GM12878 (cell line): ENCODE results near the gene MIOS. TPM values are rescaled to one million over a fixed set of nuclear protein-coding genes. Genes with fewer than 3 reads are reported as not detected.
A peak's percentile ranks its signal among the peaks of the same experiment; 100 is the strongest.

ENCODE experiments used
- ATAC-seq: fragments of 200-7000 bp; cut with Tn5 transposase; 3 replicates; pipeline ENCODE4 v1.9.1; 2020; ENCODE audit warnings: mild to moderate bottlenecking, moderate library complexity
- BruUV-seq: library from RNA; stranded (reverse); fragments of 400-500 nt; replicated peaks from 2 replicates; lab custom pipeline; 2021; lab: Mats Ljungman, UMichigan
- CTCF ChIA-PET: fragments of 300-600 bp; sonication (Branson Sonifier 250); formaldehyde crosslinking; extraction: SDS; loops from one replicate; lab custom pipeline; 2021; ENCODE audit warnings: inconsistent platforms; lab: Yijun Ruan, JAX
- POLR2A ChIA-PET: fragments of 350-600 bp; formaldehyde crosslinking; extraction: SDS; loops from one replicate; lab custom pipeline; 2021; ENCODE audit warnings: inconsistent platforms; lab: Charles Lee
- RAD21 ChIA-PET: fragments of 300-600 bp; sonication (Branson Sonifier 250); formaldehyde crosslinking; loops from one replicate; lab custom pipeline; 2023; ENCODE audit warnings: antibody characterized with exemption; ENCODE audit not compliant: unreplicated experiment; lab: Charles Lee
- SMC1A ChIA-PET: fragments of 300-600 bp; sonication (Branson Sonifier 250); formaldehyde crosslinking; loops from one replicate; lab custom pipeline; 2023; ENCODE audit not compliant: unreplicated experiment, uncharacterized antibody; lab: Charles Lee
- DNase-seq: peaks from one replicate; pipeline ENCODE4 v3.0.0-alpha.2; 2011; ENCODE audit warnings: low read depth, low spot score
- FAIRE-seq: peaks from 3 replicates; lab custom pipeline; 2011; peaks lifted over from hg19 to GRCh38; lab: Jason Lieb, UNC
- H2AFZ ChIP-seq: 2 replicates; pipeline ENCODE4 v1.6.0; 2011; ENCODE audit warnings: low read depth, low read length, control low read depth; ENCODE audit not compliant: control insufficient read depth
- H3K27ac ChIP-seq: 2 replicates; pipeline ENCODE4 v1.5.1; 2011; ENCODE audit warnings: control low read depth; ENCODE audit not compliant: control insufficient read depth, insufficient read depth
- H3K27me3 ChIP-seq, 2 experiments: replicated peaks in 1 of 2; 2 replicates each; pipeline versions ENCODE4 v1.6.0 to v1.6.1; 2011; ENCODE audit warnings: low read length in 1 of 2; ENCODE audit not compliant: control insufficient read depth in 2 of 2, insufficient read depth in 2 of 2
- H3K36me3 ChIP-seq, 2 experiments: 2 replicates each; pipeline ENCODE4 v1.5.1; 2011; ENCODE audit warnings: low read length in 1 of 2; ENCODE audit not compliant: control insufficient read depth in 2 of 2, insufficient read depth in 2 of 2
- H3K4me1 ChIP-seq: 2 replicates; pipeline ENCODE4 v1.6.1; 2011; ENCODE audit warnings: mild to moderate bottlenecking, low read length, moderate library complexity, mixed read lengths; ENCODE audit not compliant: control insufficient read depth, insufficient read depth
- H3K4me2 ChIP-seq: 2 replicates; pipeline ENCODE4 v1.6.0; 2011; ENCODE audit warnings: control low read depth; ENCODE audit not compliant: control insufficient read depth, insufficient read depth
- H3K4me3 ChIP-seq: fragments of 200-600 bp; sonication (generic); 2 replicates; pipeline ENCODE4 v1.5.1; 2016
- H3K79me2 ChIP-seq: 2 replicates; pipeline ENCODE4 v1.6.0; 2011; ENCODE audit warnings: low read length; ENCODE audit not compliant: control insufficient read depth, insufficient read depth
- H3K9ac ChIP-seq: 2 replicates; pipeline ENCODE4 v1.8.0; 2011; ENCODE audit warnings: low read length, control low read depth, mixed read lengths; ENCODE audit not compliant: control insufficient read depth, insufficient read depth
- H3K9me3 ChIP-seq: replicated peaks from 3 replicates; pipeline ENCODE4 v1.5.1; 2011; ENCODE audit warnings: mild to moderate bottlenecking, low read length; ENCODE audit not compliant: control insufficient read depth, insufficient read depth
- H4K20me1 ChIP-seq: 2 replicates; pipeline ENCODE4 v1.6.0; 2011; ENCODE audit not compliant: control insufficient read depth, insufficient read depth
- CEBPB ChIP-seq, 2 experiments: fragments of 150-350 bp in 1 of 2; IDR thresholded peaks; 2 replicates each; pipeline ENCODE4 v1.6.1; 2012 to 2014; ENCODE audit warnings: low read depth in 2 of 2, low read length in 2 of 2, borderline replicate concordance in 1 of 2, inconsistent platforms in 1 of 2
- CREB1 ChIP-seq: IDR thresholded peaks from 2 replicates; pipeline ENCODE4 v1.6.1; 2012; ENCODE audit warnings: low read depth, mild to moderate bottlenecking, inconsistent platforms
- FOXK2 ChIP-seq: fragments of 450-650 bp; IDR thresholded peaks from 2 replicates; pipeline ENCODE4 v1.6.1; 2017; ENCODE audit warnings: mild to moderate bottlenecking, moderate library complexity
- MEF2B ChIP-seq: fragments of 450-650 bp; IDR thresholded peaks from 2 replicates; pipeline ENCODE4 v1.6.1; 2018; ENCODE audit warnings: mild to moderate bottlenecking, moderate library complexity; ENCODE audit not compliant: partially characterized antibody, poor library complexity, severe bottlenecking
- NFIC ChIP-seq: IDR thresholded peaks from 2 replicates; pipeline ENCODE4 v1.6.1; 2012; ENCODE audit warnings: low read depth, mild to moderate bottlenecking, inconsistent platforms, low read length, moderate library complexity
- NFYB ChIP-seq: IDR thresholded peaks from 2 replicates; pipeline ENCODE4 v1.6.1; 2011; ENCODE audit warnings: low read depth, mild to moderate bottlenecking, low read length, improper control_type of control experiment, moderate library complexity; ENCODE audit not compliant: insufficient read depth
- PRDM15 ChIP-seq: fragments of 450-650 bp; formaldehyde crosslinking; IDR thresholded peaks from 2 replicates; pipeline ENCODE4 v1.4.0; 2020; ENCODE audit warnings: mild to moderate bottlenecking, moderate library complexity
- RELA ChIP-seq: fragments of 450-650 bp; IDR thresholded peaks from 2 replicates; pipeline ENCODE4 v1.8.0; 2014; ENCODE audit warnings: borderline replicate concordance; ENCODE audit not compliant: partially characterized antibody
- SPI1 ChIP-seq: IDR thresholded peaks from 2 replicates; pipeline ENCODE4 v1.6.1; 2011; ENCODE audit warnings: low read depth, mild to moderate bottlenecking, low read length, moderate library complexity, borderline replicate concordance; ENCODE audit not compliant: insufficient read depth
- SREBF1 ChIP-seq: IDR thresholded peaks from 2 replicates; pipeline ENCODE4 v1.6.1; 2012; ENCODE audit warnings: mild to moderate bottlenecking, low read length
- WGBS: methylation state at CpG from one replicate; pipeline ENCODE4 v1.1.6; 2016; ENCODE audit warnings: low lambda C conversion rate; ENCODE audit not compliant: insufficient replicate concordance, insufficient coverage; ENCODE audit errors: missing lambda C conversion rate; 5-methylcytosine and 5-hydroxymethylcytosine counted together
- in situ Hi-C: fragments of 300-500 bp; cut with MboI; formaldehyde crosslinking; loops from 9 replicates; pipeline ENCODE4 v1.14.3; 2018; ENCODE audit warnings: mixed read lengths
- intact Hi-C: fragments of 100-400 bp; cut with micrococcal nuclease; formaldehyde crosslinking; loops from one replicate; pipeline ENCODE4 v1.14.2; 2022; ENCODE audit not compliant: unreplicated experiment
- polyA plus RNA-seq, 11 experiments: library from polyadenylated mRNA; depleted of rRNA in 4 of 11; unstranded in 6 of 11; stranded (reverse) in 5 of 11; fragments of >200 nt; fragmentation: Nextera tagmentation in 4 of 11; fragmentation: Illumina TruSeq in 1 of 11; extraction: Ambion mirVana in 4 of 11; extraction: Trizol in 1 of 11; gene quantifications; 1 replicate in 1 of 11; 2 replicates in 10 of 11; pipeline versions ENCODE4 v1.2.1 to v1.2.3, GENCODE V29; 2011 to 2016; ENCODE audit warnings: inconsistent platforms in 2 of 11, missing spikeins in 2 of 11, low read depth in 1 of 11
- total RNA-seq, 4 experiments: library from RNA; depleted of rRNA in 3 of 4; stranded (reverse); fragments of >200 nt in 3 of 4; fragmentation: Illumina TruSeq in 1 of 4; extraction: Trizol in 1 of 4; gene quantifications; 2 replicates each; pipeline versions ENCODE4 v1.2.1 to v1.2.3, GENCODE V29; 2013 to 2021

The MIOS gene
- total and polyA plus RNA-seq, 10 of the 15 experiments (the other 5 are each of a cell fraction or from before 2014, with no cell fraction given): 13.1 to 94.9 (median 54.2) TPM

- WGBS: 89% methylated on average over 1 of the region's 1 CpG
- FAIRE-seq: no peak
- Histone ChIP-seq H3K4me3 (no peak overlapping the region), H2AFZ (no peak overlapping the region), H3K79me2 (peaks cover 77% of the 10 kb centered on the region), H3K27ac (no peak overlapping the region), H4K20me1 (0 out of 2 replicates have a peak, but pooled peaks cover 4% of the 10 kb centered on the region), H3K27me3 (no peaks in the 10 kb centered on the region), H3K4me2 (peak overlapping the region; percentile 7; the same call in 1 of the 2 replicates), H3K4me1 (peaks cover 14% of the 10 kb centered on the region), H3K9me3 (peaks cover 3% of the 10 kb centered on the region; the same call in 2 of the 3 replicates), H3K9ac (no peak overlapping the region), H3K36me3 (peaks cover 0 to 24% of the 10 kb centered on the region in 2 experiments; a peak in 2 of 4 replicates)
- no TSS peak for BruUV-seq
- TF ChIP-seq SPI1 (peak; percentile 64; the same call in 1 of the 2 replicates), NFYB (no peak)
- CTCF ChIA-PET: interaction anchor here (1.3 kb wide), 1 partner anchor 10 kb away, joined by 5 read pairs; no protein-coding TSS in a partner anchor
- no peak for DNase-seq
- in situ Hi-C loops: loop anchor here (25.0 kb wide), 1 partner anchor 636 kb away; no protein-coding TSS in a partner anchor
- RAD21 ChIA-PET: interaction anchor here (1.6 kb wide), 1 partner anchor 64 kb away, joined by 3 read pairs; the partner anchor contains the start of gene UMAD1
- SMC1A ChIA-PET: interaction anchor here (1.6 to 2.3 kb wide), 2 partner anchors 64 to 105 kb away, joined by 7 to 9 read pairs; partner anchors contain the start of gene UMAD1
- POLR2A ChIA-PET: interaction anchor here (1.0 kb wide), 1 partner anchor 13 kb away, joined by 3 read pairs; no protein-coding TSS in a partner anchor
- peak; percentile 66 for ATAC-seq
- intact Hi-C loops: no loop called here
These were observed 9.7 kb downstream of the MIOS start for GRCh38 chr7:7576344-7576743.

- Histone ChIP-seq H3K79me2 (peaks cover 67% of the 10 kb centered on the region), H3K27me3 (no peaks in the 10 kb centered on the region), H3K9ac (no peak overlapping the region), H3K4me2 (peak overlapping the region; percentile 50; the same call in 1 of the 2 replicates), H3K4me3 (no peak overlapping the region), H4K20me1 (0 out of 2 replicates have a peak, but pooled peaks cover 4% of the 10 kb centered on the region), H3K36me3 (peaks cover 0 to 25% of the 10 kb centered on the region in 2 experiments; a peak in 2 of 4 replicates), H3K9me3 (peaks cover 2% of the 10 kb centered on the region; the same call in 2 of the 3 replicates), H2AFZ (no peak overlapping the region), H3K4me1 (peaks cover 10% of the 10 kb centered on the region), H3K27ac (no peak overlapping the region; the same call in 1 of the 2 replicates)
- BruUV-seq: no TSS peak
- ChIA-PET RAD21 (no interaction called here), POLR2A (interaction anchor here (1.1 kb wide), 1 partner anchor 21 kb away, joined by 3 read pairs; no protein-coding TSS in a partner anchor), SMC1A (interaction anchor here (0.6 to 1.7 kb wide), 6 partner anchors 9 to 486 kb away, joined by 3 to 6 read pairs (median 3); no protein-coding TSS in a partner anchor), CTCF (interaction anchor here (0.6 to 0.7 kb wide), 3 partner anchors 8 to 180 kb away, joined by 3 read pairs; no protein-coding TSS in a partner anchor)
- in situ Hi-C loops (loop anchor here (25.0 kb wide), 1 partner anchor 634 kb away; no protein-coding TSS in a partner anchor), intact Hi-C loops (no loop called here)
- 0% methylated on average over 1 of the region's 1 CpG for WGBS
- ATAC-seq (peak; percentile 73), DNase-seq (no peak), FAIRE-seq (no peak)
- TF ChIP-seq CREB1: no peak
- TF ChIP-seq FOXK2: no peak
- no peak for TF ChIP-seq CEBPB (IDR thresholded peaks at IDR 0.05; ENCODE audit: borderline replicate concordance in 1 of 2, low read depth in 2 of 2, low read length in 2 of 2)
- no peak for TF ChIP-seq RELA
- TF ChIP-seq PRDM15 (CRISPR knock-in tag): no peak
- TF ChIP-seq SREBF1: no peak
- TF ChIP-seq MEF2B: no peak
- TF ChIP-seq NFIC: peak; percentile 39; the same call in 1 of the 2 replicates
These were observed 11.2 kb downstream of the MIOS start for GRCh38 chr7:7577888-7578287.
